ENCODE measurements around the gene ABHD11. TPM values are rescaled to one million over a fixed set of nuclear protein-coding genes. Genes with fewer than 3 reads are reported as not detected.

ABHD11 gene
- total RNA-seq, 1 donor from 2014 or later, result 21.1 TPM

- Histone ChIP-seq H3K9me3 (no peaks in the 10 kb centered on the region), H3K4me3 (no peak overlapping the region), H3K27me3 (ENCODE audit: low read depth) (no peaks in the 10 kb centered on the region), H3K27ac (no peak overlapping the region), H3K4me1 (no peaks in the 10 kb centered on the region), H3K36me3 (peaks cover 90% of the 10 kb centered on the region)
- no peak for ATAC-seq
- no peak for DNase-seq
- no peak for TF ChIP-seq CTCF (IDR thresholded peaks at IDR 0.05)
- intact Hi-C loops (cut with DNase I), result no loop called here
These were observed 48.0 kb downstream of the ABHD11 start for GRCh38 chr7:73690646-73691045.

DNA sequence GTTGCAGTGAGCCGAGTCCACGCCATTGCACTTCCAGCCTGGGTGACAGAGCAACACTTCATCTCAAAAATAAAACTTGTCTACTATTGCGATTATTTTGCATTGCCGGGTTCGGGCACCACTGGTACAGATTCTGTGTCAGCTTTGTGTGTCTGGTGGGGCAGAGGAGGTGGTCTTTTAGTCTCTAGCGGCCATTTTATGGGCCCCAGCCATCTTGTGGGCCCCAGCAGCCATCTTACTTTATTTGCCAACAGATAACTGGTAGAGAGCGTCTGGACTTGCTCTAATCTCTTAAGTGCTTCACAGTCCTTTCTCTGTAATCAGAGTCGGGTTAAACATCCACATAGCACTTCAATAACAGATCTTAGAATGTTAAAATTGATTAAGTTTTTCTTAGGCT is 50.3 kb downstream of the ABHD11 start:
- peaks cover 68% of the 10 kb centered on the region for H3K36me3 ChIP-seq
- H3K27ac ChIP-seq, result no peak overlapping the region
- peaks cover 9% of the 10 kb centered on the region for H3K4me1 ChIP-seq
- no peak for TF ChIP-seq CTCF (IDR thresholded peaks at IDR 0.05)
- DNase-seq (no peak), ATAC-seq (no peak)
- intact Hi-C loops (cut with DNase I), result no loop called here
- H3K9me3 ChIP-seq, result no peaks in the 10 kb centered on the region
- no peak overlapping the region for H3K4me3 ChIP-seq
- no peaks in the 10 kb centered on the region for H3K27me3 ChIP-seq (ENCODE audit: low read depth)

Small RNAs within 50 kb of the gene (microRNA-seq; reads per million reads assigned to microRNA genes)
- gene MIR4284 (ENCODE audit: borderline number of aligned reads), result not detected

Other genes with a start within 250 kb of the ABHD11 start
- 56.0 TPM for gene BAZ1B, start 216.5 kb downstream of the ABHD11 start, total RNA-seq
- gene BCL7B, start 181.1 kb downstream of the ABHD11 start, total RNA-seq, result 52.8 TPM
- gene TBL2, start 160.2 kb downstream of the ABHD11 start, total RNA-seq, result 27.9 TPM
- 10.7 TPM for gene MLXIPL, start 114.3 kb downstream of the ABHD11 start, total RNA-seq
- 1.3 TPM for gene VPS37D, start 71.0 kb downstream of the ABHD11 start, total RNA-seq
- 10.5 TPM for gene DNAJC30, start 55.3 kb downstream of the ABHD11 start, total RNA-seq
- gene BUD23, start 55.2 kb downstream of the ABHD11 start, total RNA-seq, result 42.4 TPM
- 6.6 TPM for gene STX1A, start 19.1 kb downstream of the ABHD11 start, total RNA-seq
- gene CLDN3, start 31.5 kb upstream of the ABHD11 start, total RNA-seq, result 12.8 TPM
- gene CLDN4, start 92.2 kb upstream of the ABHD11 start, total RNA-seq, result 116 TPM
- 4.0 TPM for gene METTL27, start 103.7 kb upstream of the ABHD11 start, total RNA-seq
- not detected for gene TMEM270, start 122.4 kb upstream of the ABHD11 start, total RNA-seq